Keratinocyte (primary cell): ENCODE data around the gene SUV39H1. TPM values are rescaled to one million over a fixed set of nuclear protein-coding genes. Genes with fewer than 3 reads are reported as not detected.

Experiments used
- DNase-seq: peaks from one replicate; pipeline ENCODE4 v3.0.0-alpha.2; 2011; ENCODE audit warnings: low read depth, missing footprints, low spot score
- FAIRE-seq: peaks from 2 replicates; lab custom pipeline; 2011; peaks lifted over from hg19 to GRCh38; lab: Jason Lieb, UNC
- H2AFZ ChIP-seq: 2 replicates; pipeline ENCODE4 v1.6.0; 2012; ENCODE audit warnings: low read length, control low read depth, inconsistent platforms; ENCODE audit not compliant: control insufficient read depth
- H3K27ac ChIP-seq: 2 replicates; pipeline ENCODE4 v1.5.1; 2011; ENCODE audit warnings: low read length; ENCODE audit not compliant: control insufficient read depth, insufficient read depth
- H3K27me3 ChIP-seq: 3 replicates; pipeline ENCODE4 v1.6.0; 2011; ENCODE audit warnings: low read length; ENCODE audit not compliant: control insufficient read depth, insufficient read depth; ENCODE audit errors: extremely low read depth
- H3K36me3 ChIP-seq, 2 experiments: 2 replicates in 1 of 2; 3 replicates in 1 of 2; pipeline ENCODE4 v1.5.1; 2011; ENCODE audit warnings: low read length in 2 of 2, mild to moderate bottlenecking in 1 of 2; ENCODE audit not compliant: control insufficient read depth in 2 of 2, insufficient read depth in 2 of 2; ENCODE audit errors: extremely low read depth in 1 of 2
- H3K4me1 ChIP-seq: 3 replicates; pipeline ENCODE4 v1.5.1; 2011; ENCODE audit warnings: low read length; ENCODE audit not compliant: control insufficient read depth, insufficient read depth; ENCODE audit errors: extremely low read depth
- H3K4me2 ChIP-seq: 3 replicates; pipeline ENCODE4 v1.6.0; 2011; ENCODE audit warnings: low read depth, low read length; ENCODE audit not compliant: control insufficient read depth, insufficient read depth; ENCODE audit errors: extremely low read depth
- H3K4me3 ChIP-seq, 3 experiments: fragments of 200-600 bp in 1 of 3; sonication (generic) in 1 of 3; 2 replicates in 2 of 3; 3 replicates in 1 of 3; pipeline ENCODE4 v1.5.1; 2011 to 2016; ENCODE audit warnings: low read length in 3 of 3, mild to moderate bottlenecking in 3 of 3, control low read depth in 2 of 3, inconsistent platforms in 1 of 3, low read depth in 1 of 3, mixed read lengths in 1 of 3, mixed run types in 1 of 3, moderate library complexity in 1 of 3; ENCODE audit not compliant: control insufficient read depth in 2 of 3, insufficient read depth in 2 of 3; ENCODE audit errors: extremely low read depth in 1 of 3
- H3K79me2 ChIP-seq: 2 replicates; pipeline ENCODE4 v1.6.0; 2012; ENCODE audit warnings: low read length; ENCODE audit not compliant: control insufficient read depth, insufficient read depth
- H3K9ac ChIP-seq: 3 replicates; pipeline ENCODE4 v1.6.0; 2011; ENCODE audit warnings: low read length; ENCODE audit not compliant: control insufficient read depth, insufficient read depth; ENCODE audit errors: extremely low read depth
- H3K9me1 ChIP-seq: 3 replicates; pipeline ENCODE4 v1.6.0; 2011; ENCODE audit warnings: low read length; ENCODE audit not compliant: control insufficient read depth, insufficient read depth; ENCODE audit errors: extremely low read depth
- H3K9me3 ChIP-seq: 2 replicates; pipeline ENCODE4 v1.5.1; 2012; ENCODE audit warnings: low read depth, low read length; ENCODE audit not compliant: control insufficient read depth
- H4K20me1 ChIP-seq: 3 replicates; pipeline ENCODE4 v1.6.0; 2011; ENCODE audit warnings: low read length; ENCODE audit not compliant: control insufficient read depth, insufficient read depth; ENCODE audit errors: extremely low read depth
- EZH2 ChIP-seq: IDR thresholded peaks from one replicate; pipeline ENCODE4 v1.6.1; 2012; ENCODE audit warnings: inconsistent platforms, mild to moderate bottlenecking, low read length, moderate library complexity
- dilution Hi-C: fragments of 300-500 bp; cut with MboI; formaldehyde crosslinking; loops from one replicate; pipeline ENCODE4 v1.7.0; 2020; ENCODE audit warnings: low sequenced_read_pairs; ENCODE audit not compliant: extremely low pct_ligation_motif_present
- polyA plus RNA-seq, 5 experiments: library from polyadenylated mRNA; depleted of rRNA in 3 of 5; stranded (reverse) in 3 of 5; stranded (forward) in 1 of 5; unstranded in 1 of 5; fragments of >200 nt; gene quantifications; 1 replicate in 1 of 5; 2 replicates in 3 of 5; 3 replicates in 1 of 5; pipeline versions ENCODE4 v1.2.1 to v1.2.3, GENCODE V29; 2011 to 2012; ENCODE audit warnings: missing spikeins in 2 of 5, low read depth in 1 of 5, low replicate concordance in 1 of 5
- TF ChIP-seq, protein P1 (sequence below), 3 experiments: IDR thresholded peaks in 1 of 3; conservative IDR thresholded peaks in 1 of 3; optimal IDR thresholded peaks in 1 of 3; 2 replicates in 2 of 3; 3 replicates in 1 of 3; pipeline versions ENCODE3 to v1.5.1; 2011; ENCODE audit warnings: low read length in 3 of 3, mild to moderate bottlenecking in 3 of 3, moderate library complexity in 2 of 3, control low read depth in 1 of 3, inconsistent platforms in 1 of 3; ENCODE audit not compliant: insufficient read depth in 2 of 3; ENCODE audit errors: extremely low read depth in 1 of 3

The SUV39H1 gene
- polyA plus RNA-seq, 1 donor (not counting 4 experiments of a cell fraction or from before 2014, with no cell fraction given), result 4.9 TPM

DNA sequence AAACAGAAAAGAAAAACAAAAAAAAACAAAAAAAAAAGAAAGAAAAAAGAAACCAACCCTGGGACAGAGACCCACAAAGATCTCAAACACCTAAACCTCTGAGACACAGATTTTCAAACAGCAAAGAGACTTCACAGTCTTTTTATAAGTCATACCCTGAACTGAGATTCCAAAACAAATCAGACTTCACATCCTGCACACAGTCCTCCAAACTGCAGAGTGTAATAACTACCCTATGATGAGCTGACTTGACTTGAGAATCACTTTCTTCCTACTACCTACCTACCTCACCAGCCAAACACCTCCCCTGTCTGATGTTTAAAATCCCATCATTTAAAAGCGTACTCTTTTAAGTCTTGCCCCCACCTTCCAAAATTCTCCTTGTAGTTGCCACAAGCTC lies 39.8 kb downstream of the SUV39H1 start:
- no peaks in the 10 kb centered on the region for H3K9me3 ChIP-seq
- H4K20me1 ChIP-seq, result no peaks in the 10 kb centered on the region
- TF ChIP-seq, protein P1, sequence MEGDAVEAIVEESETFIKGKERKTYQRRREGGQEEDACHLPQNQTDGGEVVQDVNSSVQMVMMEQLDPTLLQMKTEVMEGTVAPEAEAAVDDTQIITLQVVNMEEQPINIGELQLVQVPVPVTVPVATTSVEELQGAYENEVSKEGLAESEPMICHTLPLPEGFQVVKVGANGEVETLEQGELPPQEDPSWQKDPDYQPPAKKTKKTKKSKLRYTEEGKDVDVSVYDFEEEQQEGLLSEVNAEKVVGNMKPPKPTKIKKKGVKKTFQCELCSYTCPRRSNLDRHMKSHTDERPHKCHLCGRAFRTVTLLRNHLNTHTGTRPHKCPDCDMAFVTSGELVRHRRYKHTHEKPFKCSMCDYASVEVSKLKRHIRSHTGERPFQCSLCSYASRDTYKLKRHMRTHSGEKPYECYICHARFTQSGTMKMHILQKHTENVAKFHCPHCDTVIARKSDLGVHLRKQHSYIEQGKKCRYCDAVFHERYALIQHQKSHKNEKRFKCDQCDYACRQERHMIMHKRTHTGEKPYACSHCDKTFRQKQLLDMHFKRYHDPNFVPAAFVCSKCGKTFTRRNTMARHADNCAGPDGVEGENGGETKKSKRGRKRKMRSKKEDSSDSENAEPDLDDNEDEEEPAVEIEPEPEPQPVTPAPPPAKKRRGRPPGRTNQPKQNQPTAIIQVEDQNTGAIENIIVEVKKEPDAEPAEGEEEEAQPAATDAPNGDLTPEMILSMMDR (optimal IDR thresholded peaks at IDR 0.05 in 1 of 3, IDR thresholded peaks at IDR 0.05 in 1 of 3, conservative IDR thresholded peaks at IDR 0.05 in 1 of 3; ENCODE audit: extremely low read depth in 1 of 3, insufficient read depth in 2 of 3, low read length in 3 of 3), result no peak
- no peak for TF ChIP-seq EZH2
- no peaks in the 10 kb centered on the region for H3K27me3 ChIP-seq
- no peak for FAIRE-seq
- H3K27ac ChIP-seq, result no peak overlapping the region
- H3K4me1 ChIP-seq, result no peaks in the 10 kb centered on the region
- H3K9ac ChIP-seq, result no peak overlapping the region
- H3K36me3 ChIP-seq, result no peaks in the 10 kb centered on the region
- H3K79me2 ChIP-seq, result no peaks in the 10 kb centered on the region
- peak overlapping the region; percentile 49 for H3K4me2 ChIP-seq
- no peak for DNase-seq
- peak overlapping the region; percentile 20 for H2AFZ ChIP-seq
- dilution Hi-C loops, result no loop called here
- no peaks in the 10 kb centered on the region for H3K9me1 ChIP-seq
- H3K4me3 ChIP-seq, result no peak overlapping the region

DNA sequence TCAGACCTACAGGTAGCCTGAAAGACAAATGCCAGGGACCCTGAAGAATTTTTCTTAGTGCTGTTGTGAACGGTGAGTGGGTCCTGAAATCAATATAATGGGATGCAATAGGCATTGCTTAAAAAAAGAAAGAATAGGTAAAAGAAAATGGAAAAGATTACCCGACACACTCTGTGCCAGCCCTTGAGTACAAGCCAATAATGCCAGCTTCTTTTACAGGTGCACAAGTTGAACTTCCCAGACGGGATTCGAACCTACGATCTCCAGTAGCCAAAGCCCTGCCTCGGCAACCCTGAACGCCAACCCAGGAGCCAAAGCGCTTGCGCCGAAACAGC lies 40.3 kb downstream of the SUV39H1 start:
- H3K9ac ChIP-seq, result no peak overlapping the region
- H3K36me3 ChIP-seq, result no peaks in the 10 kb centered on the region
- H3K79me2 ChIP-seq, result no peaks in the 10 kb centered on the region
- no peaks in the 10 kb centered on the region for H3K9me3 ChIP-seq
- no peaks in the 10 kb centered on the region for H3K27me3 ChIP-seq
- H3K27ac ChIP-seq, result no peak overlapping the region
- no peaks in the 10 kb centered on the region for H3K9me1 ChIP-seq
- FAIRE-seq, result peak; percentile 20
- no peak for DNase-seq
- H3K4me3 ChIP-seq, result peak overlapping the region in 2 of 3 experiments; percentile 3 to 8
- TF ChIP-seq EZH2, result no peak
- TF ChIP-seq, protein P1 (optimal IDR thresholded peaks at IDR 0.05 in 1 of 3, IDR thresholded peaks at IDR 0.05 in 1 of 3, conservative IDR thresholded peaks at IDR 0.05 in 1 of 3; ENCODE audit: extremely low read depth in 1 of 3, insufficient read depth in 2 of 3, low read length in 3 of 3), result no peak
- H3K4me1 ChIP-seq, result no peaks in the 10 kb centered on the region
- no peaks in the 10 kb centered on the region for H4K20me1 ChIP-seq
- peak overlapping the region; percentile 49 for H3K4me2 ChIP-seq
- H2AFZ ChIP-seq, result peak overlapping the region; percentile 20
- dilution Hi-C loops, result no loop called here
